Measurements from ENCODE around the gene NEUROG1.

- TF ChIP-seq, protein P1, sequence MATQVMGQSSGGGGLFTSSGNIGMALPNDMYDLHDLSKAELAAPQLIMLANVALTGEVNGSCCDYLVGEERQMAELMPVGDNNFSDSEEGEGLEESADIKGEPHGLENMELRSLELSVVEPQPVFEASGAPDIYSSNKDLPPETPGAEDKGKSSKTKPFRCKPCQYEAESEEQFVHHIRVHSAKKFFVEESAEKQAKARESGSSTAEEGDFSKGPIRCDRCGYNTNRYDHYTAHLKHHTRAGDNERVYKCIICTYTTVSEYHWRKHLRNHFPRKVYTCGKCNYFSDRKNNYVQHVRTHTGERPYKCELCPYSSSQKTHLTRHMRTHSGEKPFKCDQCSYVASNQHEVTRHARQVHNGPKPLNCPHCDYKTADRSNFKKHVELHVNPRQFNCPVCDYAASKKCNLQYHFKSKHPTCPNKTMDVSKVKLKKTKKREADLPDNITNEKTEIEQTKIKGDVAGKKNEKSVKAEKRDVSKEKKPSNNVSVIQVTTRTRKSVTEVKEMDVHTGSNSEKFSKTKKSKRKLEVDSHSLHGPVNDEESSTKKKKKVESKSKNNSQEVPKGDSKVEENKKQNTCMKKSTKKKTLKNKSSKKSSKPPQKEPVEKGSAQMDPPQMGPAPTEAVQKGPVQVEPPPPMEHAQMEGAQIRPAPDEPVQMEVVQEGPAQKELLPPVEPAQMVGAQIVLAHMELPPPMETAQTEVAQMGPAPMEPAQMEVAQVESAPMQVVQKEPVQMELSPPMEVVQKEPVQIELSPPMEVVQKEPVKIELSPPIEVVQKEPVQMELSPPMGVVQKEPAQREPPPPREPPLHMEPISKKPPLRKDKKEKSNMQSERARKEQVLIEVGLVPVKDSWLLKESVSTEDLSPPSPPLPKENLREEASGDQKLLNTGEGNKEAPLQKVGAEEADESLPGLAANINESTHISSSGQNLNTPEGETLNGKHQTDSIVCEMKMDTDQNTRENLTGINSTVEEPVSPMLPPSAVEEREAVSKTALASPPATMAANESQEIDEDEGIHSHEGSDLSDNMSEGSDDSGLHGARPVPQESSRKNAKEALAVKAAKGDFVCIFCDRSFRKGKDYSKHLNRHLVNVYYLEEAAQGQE (IDR thresholded peaks at IDR 0.05; ENCODE audit: borderline replicate concordance), result no peak
- TF ChIP-seq RAD21 (conservative IDR thresholded peaks at IDR 0.05) (no peak), CTCF (IDR thresholded peaks at IDR 0.05; ENCODE audit: poor library complexity, severe bottlenecking) (no peak), EP300 (conservative IDR thresholded peaks at IDR 0.05; ENCODE audit: poor library complexity, severe bottlenecking) (no peak), TAF1 (IDR thresholded peaks at IDR 0.05; ENCODE audit: low read depth) (no peak), EZH2 (IDR thresholded peaks at IDR 0.05; ENCODE audit: borderline replicate concordance, insufficient read depth, low read length, poor library complexity, severe bottlenecking) (no peak)
Measured at GRCh38 chr5:135566422-135567400, 30.9 kb upstream of the NEUROG1 start.
